Sigmoid colon (tissue), 7 donors: ENCODE results near the gene ETV2. TPM values are rescaled to one million over a fixed set of nuclear protein-coding genes. Genes with fewer than 3 reads are reported as not detected.
"Not testable (repeated sequence)": the region's sequence is repeated elsewhere in the genome, so short reads cannot be mapped to it uniquely, and the experiment has no call there.

Experiments used
- DNase-seq: peaks from one replicate; pipeline ENCODE4 v3.0.0-alpha.2; 2019
- H3K27ac ChIP-seq, 4 donors: fragments of 200-600 bp; sonication (generic); one replicate each; pipeline ENCODE4 v1.5.1; 2016 to 2019; ENCODE audit warnings: mild to moderate bottlenecking in 1 of 4
- H3K27me3 ChIP-seq, 3 donors: fragments of 200-600 bp; sonication (generic); one replicate each; pipeline ENCODE4 v1.5.1; 2019; ENCODE audit warnings: mild to moderate bottlenecking in 1 of 3
- H3K36me3 ChIP-seq, 4 donors: fragments of 200-600 bp; sonication (generic); one replicate each; pipeline ENCODE4 v1.5.1; 2016 to 2019
- H3K4me1 ChIP-seq, 4 donors: fragments of 200-600 bp; sonication (generic); one replicate each; pipeline ENCODE4 v1.5.1; 2017 to 2019
- H3K4me3 ChIP-seq, 4 donors: fragments of 200-600 bp; sonication (generic); one replicate each; pipeline ENCODE4 v1.5.1; 2017 to 2019; ENCODE audit warnings: mild to moderate bottlenecking in 2 of 4, moderate library complexity in 1 of 4
- H3K9me3 ChIP-seq, 4 donors: fragments of 200-600 bp in 3 of 4; sonication (generic) in 3 of 4; one replicate each; pipeline versions ENCODE4 v1.5.1 to v1.6.1; 2013 to 2019
- EP300 ChIP-seq, 4 donors: sonication (generic); formaldehyde crosslinking; IDR thresholded peaks; one replicate each; pipeline ENCODE4 v1.6.1; 2017; ENCODE audit warnings: antibody characterized with exemption in 4 of 4
- POLR2A ChIP-seq, 2 donors: fragments of 450-650 bp; IDR thresholded peaks; one replicate each; pipeline ENCODE4 v1.6.1; 2016; ENCODE audit warnings: antibody characterized with exemption in 2 of 2, mild to moderate bottlenecking in 2 of 2, moderate library complexity in 2 of 2
- POLR2AphosphoS5 ChIP-seq, 4 donors: sonication (generic); formaldehyde crosslinking; IDR thresholded peaks; one replicate each; pipeline ENCODE4 v1.6.1; 2017; ENCODE audit warnings: antibody characterized with exemption in 4 of 4
- WGBS, 2 donors: extraction: QIAGEN DNeasy Blood & Tissue Kit; methylation state at CpG; one replicate each; pipeline ENCODE4 v1.1.7; 2013; 5-methylcytosine and 5-hydroxymethylcytosine counted together
- intact Hi-C: fragments of 100-400 bp; cut with DNase I; formaldehyde crosslinking; loops from one replicate; pipeline ENCODE4 v1.15.1; 2023
- polyA plus RNA-seq, 3 donors: library from polyadenylated mRNA; stranded (reverse); fragments of 200-250 nt; gene quantifications; one replicate each; pipeline ENCODE4 v1.2.3, GENCODE V29; 2013
- total RNA-seq, 4 donors: library from RNA; depleted of rRNA; stranded (reverse); fragments of >200 nt; gene quantifications; one replicate each; pipeline ENCODE4 v1.1.0, GENCODE V29; 2016
- TF ChIP-seq, protein P1 (sequence below), 4 experiments: fragments of 450-650 bp in 3 of 4; fragments of 200-600 bp in 1 of 4; IDR thresholded peaks; one replicate each; pipeline ENCODE4 v1.5.1; 2016 to 2019; ENCODE audit warnings: antibody characterized with exemption in 4 of 4, mild to moderate bottlenecking in 3 of 4, moderate library complexity in 2 of 4
- donor health status: healthy with polysubstance abuse.
- donor health status: Bipolar disorder and iron deficiency.
- donor health status: healthy.

Gene ETV2
- total and polyA plus RNA-seq, 7 donors: 0.55 to 5.4 (median 2.2) TPM; not detected in 1

DNA sequence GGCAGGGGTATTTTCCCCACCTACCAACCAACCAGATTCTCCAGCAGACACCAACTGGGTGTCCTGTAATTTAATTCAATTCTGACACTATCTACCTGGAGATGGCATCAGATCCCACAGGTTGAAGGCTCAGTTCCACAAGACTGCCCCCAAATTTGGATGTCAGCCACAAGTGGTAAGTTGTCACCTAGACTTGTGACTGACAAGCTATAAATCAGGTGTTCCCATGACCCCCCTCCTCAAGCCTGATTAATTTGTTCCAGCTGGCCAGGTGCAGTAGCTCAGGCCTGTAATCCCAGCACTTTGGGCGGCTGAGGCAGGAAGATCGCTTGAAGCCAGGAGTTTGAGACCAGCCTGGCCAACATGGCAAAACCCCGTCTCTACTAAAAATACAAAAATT, 39.6 kb upstream of the ETV2 start:
- H3K4me1 ChIP-seq: no peaks in the 10 kb centered on the region
- WGBS, 2 donors: 91 to 93% methylated on average over 3 of the region's 3 CpGs
- no peaks in the 10 kb centered on the region for H3K9me3 ChIP-seq
- H3K36me3 ChIP-seq: no peaks in the 10 kb centered on the region
- TF ChIP-seq POLR2A (IDR thresholded peaks at IDR 0.05): no peak
- DNase-seq: no peak
- H3K4me3 ChIP-seq: no peak overlapping the region
- no peaks in the 10 kb centered on the region for H3K27me3 ChIP-seq
- no peak overlapping the region for H3K27ac ChIP-seq
- intact Hi-C loops: no loop called here

- intact Hi-C loops, H3K4me3 ChIP-seq, H3K27ac ChIP-seq, DNase-seq, H3K4me1 ChIP-seq, H3K27me3 ChIP-seq, H3K9me3 ChIP-seq, H3K36me3 ChIP-seq: not testable (repeated sequence)
- 84 to 88% methylated on average over 4 of the region's 4 CpGs for WGBS, 2 donors
Measured at GRCh38 chr19:35604436-35604835, 37.1 kb upstream of the ETV2 start.

- H3K36me3 ChIP-seq, DNase-seq, H3K27ac ChIP-seq, H3K9me3 ChIP-seq, H3K4me3 ChIP-seq, intact Hi-C loops, H3K27me3 ChIP-seq, H3K4me1 ChIP-seq: not testable (repeated sequence)
- 90 to 92% methylated on average over 8 of the region's 8 CpGs for WGBS, 2 donors
Measured at GRCh38 chr19:35607170-35607569, 34.4 kb upstream of the ETV2 start.

DNA sequence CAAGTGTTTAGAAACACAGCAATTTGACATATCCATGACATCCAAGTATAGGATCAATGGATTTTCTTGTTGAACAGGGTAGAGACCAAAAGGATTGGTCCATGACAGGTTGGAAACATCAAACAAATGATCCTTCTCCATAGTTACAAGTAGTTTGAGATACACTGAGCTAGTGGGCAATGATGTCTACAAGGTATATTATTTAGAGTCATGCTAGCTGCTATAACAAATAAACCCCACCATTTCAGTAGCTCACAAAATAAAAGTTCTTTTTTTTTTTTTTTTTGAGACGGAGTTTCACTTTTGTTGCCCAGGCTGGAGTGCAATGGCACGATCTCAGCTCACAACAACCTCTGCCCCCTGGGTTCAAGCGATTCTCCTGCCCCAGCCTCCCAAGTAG, 33.9 kb upstream of the ETV2 start:
- WGBS, 2 donors: 88 to 89% methylated on average over 3 of the region's 3 CpGs

GRCh38 chr19:35608251-35608650, 33.3 kb upstream of the ETV2 start:
- peaks cover 0 to 13% (median 9%) of the 10 kb centered on the region in 4 donors for H3K4me1 ChIP-seq
- no peak overlapping the region for H3K27ac ChIP-seq
- H3K36me3 ChIP-seq: no peaks in the 10 kb centered on the region
- no peak for DNase-seq
- H3K27me3 ChIP-seq: no peaks in the 10 kb centered on the region
- TF ChIP-seq EP300 (IDR thresholded peaks at IDR 0.05): no peak
- 75 to 76% methylated on average over 2 of the region's 2 CpGs for WGBS, 2 donors
- no peaks in the 10 kb centered on the region for H3K9me3 ChIP-seq
- no peak overlapping the region for H3K4me3 ChIP-seq
- intact Hi-C loops: no loop called here

More for the DNA sequence above, 33.9 kb upstream of the ETV2 start:
- Histone ChIP-seq H3K27me3 (no peaks in the 10 kb centered on the region), H3K36me3 (no peaks in the 10 kb centered on the region), H3K4me1 (peaks cover 0 to 7% (median 3%) of the 10 kb centered on the region in 4 donors), H3K27ac (no peak overlapping the region), H3K4me3 (no peak overlapping the region), H3K9me3 (no peaks in the 10 kb centered on the region)
- TF ChIP-seq, protein P1, sequence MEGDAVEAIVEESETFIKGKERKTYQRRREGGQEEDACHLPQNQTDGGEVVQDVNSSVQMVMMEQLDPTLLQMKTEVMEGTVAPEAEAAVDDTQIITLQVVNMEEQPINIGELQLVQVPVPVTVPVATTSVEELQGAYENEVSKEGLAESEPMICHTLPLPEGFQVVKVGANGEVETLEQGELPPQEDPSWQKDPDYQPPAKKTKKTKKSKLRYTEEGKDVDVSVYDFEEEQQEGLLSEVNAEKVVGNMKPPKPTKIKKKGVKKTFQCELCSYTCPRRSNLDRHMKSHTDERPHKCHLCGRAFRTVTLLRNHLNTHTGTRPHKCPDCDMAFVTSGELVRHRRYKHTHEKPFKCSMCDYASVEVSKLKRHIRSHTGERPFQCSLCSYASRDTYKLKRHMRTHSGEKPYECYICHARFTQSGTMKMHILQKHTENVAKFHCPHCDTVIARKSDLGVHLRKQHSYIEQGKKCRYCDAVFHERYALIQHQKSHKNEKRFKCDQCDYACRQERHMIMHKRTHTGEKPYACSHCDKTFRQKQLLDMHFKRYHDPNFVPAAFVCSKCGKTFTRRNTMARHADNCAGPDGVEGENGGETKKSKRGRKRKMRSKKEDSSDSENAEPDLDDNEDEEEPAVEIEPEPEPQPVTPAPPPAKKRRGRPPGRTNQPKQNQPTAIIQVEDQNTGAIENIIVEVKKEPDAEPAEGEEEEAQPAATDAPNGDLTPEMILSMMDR (IDR thresholded peaks at IDR 0.05): no peak
- TF ChIP-seq EP300 (IDR thresholded peaks at IDR 0.05) (no peak), POLR2AphosphoS5 (IDR thresholded peaks at IDR 0.05) (no peak), POLR2A (IDR thresholded peaks at IDR 0.05) (no peak)
- DNase-seq: no peak
- intact Hi-C loops: no loop called here

GRCh38 chr19:35609851-35610353, 31.6 kb upstream of the ETV2 start:
- Histone ChIP-seq H3K27me3 (no peaks in the 10 kb centered on the region), H3K9me3 (no peaks in the 10 kb centered on the region), H3K4me3 (no peak overlapping the region), H3K4me1 (peaks cover 0 to 14% (median 10%) of the 10 kb centered on the region in 4 donors), H3K27ac (no peak overlapping the region), H3K36me3 (no peaks in the 10 kb centered on the region)
- intact Hi-C loops: loop anchor here (5.0 to 10.0 kb wide), 2 partner anchors 63 to 345 kb away; partner anchors contain the start of genes TMEM147 and USF2
- WGBS, 2 donors: 50 to 65% methylated on average over 6 of the region's 6 CpGs
- DNase-seq: no peak
- TF ChIP-seq POLR2AphosphoS5 (IDR thresholded peaks at IDR 0.05) (no peak), EP300 (IDR thresholded peaks at IDR 0.05) (no peak), POLR2A (IDR thresholded peaks at IDR 0.05) (no peak)
- TF ChIP-seq, protein P1 (IDR thresholded peaks at IDR 0.05): no peak

GRCh38 chr19:35612224-35612558, 29.4 kb upstream of the ETV2 start:
- WGBS, 2 donors: 28 to 39% methylated on average over 9 of the region's 9 CpGs
- H3K36me3 ChIP-seq: no peaks in the 10 kb centered on the region
- H3K4me3 ChIP-seq: peak overlapping the region; percentile 49 to 79 (median 62)
- no peak for DNase-seq
- H3K9me3 ChIP-seq: no peaks in the 10 kb centered on the region
- H3K27me3 ChIP-seq: no peaks in the 10 kb centered on the region
- intact Hi-C loops: loop anchor here (1.0 to 10.0 kb wide), 3 partner anchors 16 to 347 kb away; partner anchors contain the start of genes TMEM147 and USF2
- H3K27ac ChIP-seq: peak overlapping the region; percentile 44 to 76 (median 68)
- peaks cover 0 to 14% (median 10%) of the 10 kb centered on the region in 4 donors for H3K4me1 ChIP-seq
- TF ChIP-seq POLR2A (IDR thresholded peaks at IDR 0.05) (no peak), POLR2AphosphoS5 (IDR thresholded peaks at IDR 0.05) (no peak), EP300 (IDR thresholded peaks at IDR 0.05) (no peak)
- TF ChIP-seq, protein P1 (IDR thresholded peaks at IDR 0.05): no peak
